GM18520 (cell line): ENCODE data around the gene ANKRD28.

ENCODE experiments used
- ATAC-seq: cut with Tn5 transposase; IDR thresholded peaks from one replicate; pipeline ENCODE4 v1.9.1; 2021; ENCODE audit not compliant: unreplicated experiment

ANKRD28 gene

GRCh38 chr3:15804553-15805095 lies 6.8 kb upstream of the ANKRD28 start:
- no peak for ATAC-seq

- no peak for ATAC-seq
Observed at GRCh38 chr3:15803921-15804320, 6.1 kb upstream of the ANKRD28 start.

- ATAC-seq: no peak
Observed at GRCh38 chr3:15801298-15801697, 3.5 kb upstream of the ANKRD28 start.

- no peak for ATAC-seq
Observed at GRCh38 chr3:15800780-15801179, 3.0 kb upstream of the ANKRD28 start.

DNA sequence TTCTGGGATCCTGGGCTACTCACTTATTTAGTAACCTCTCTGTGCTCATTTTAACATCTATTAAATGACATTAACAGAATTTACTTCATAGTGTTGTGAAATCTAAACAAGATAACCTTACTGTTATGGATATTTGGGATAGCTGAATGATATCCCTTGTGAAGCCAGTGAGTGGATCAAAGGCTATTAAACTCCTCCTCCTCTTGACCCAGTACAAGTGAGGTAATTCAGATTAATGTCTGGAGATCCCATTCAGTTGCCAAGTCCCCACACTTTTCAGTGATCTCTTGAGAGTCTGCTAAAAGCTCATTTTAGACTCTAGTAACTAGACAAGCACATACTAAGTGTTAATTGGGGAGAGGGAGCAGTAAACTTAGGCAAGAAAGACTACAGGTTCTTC lies 2.5 kb upstream of the ANKRD28 start:
- ATAC-seq: no peak

GRCh38 chr3:15798533-15799245 lies 910 bp upstream of the ANKRD28 start:
- ATAC-seq: no peak

- no peak for ATAC-seq
Observed at GRCh38 chr3:15796771-15797641, 773 bp downstream of the ANKRD28 start.

GRCh38 chr3:15796331-15796730 lies 1.4 kb downstream of the ANKRD28 start:
- ATAC-seq: no peak

- no peak for ATAC-seq
Observed at GRCh38 chr3:15795651-15796308, 2.0 kb downstream of the ANKRD28 start.

GRCh38 chr3:15794842-15795650 lies 2.7 kb downstream of the ANKRD28 start:
- no peak for ATAC-seq

DNA sequence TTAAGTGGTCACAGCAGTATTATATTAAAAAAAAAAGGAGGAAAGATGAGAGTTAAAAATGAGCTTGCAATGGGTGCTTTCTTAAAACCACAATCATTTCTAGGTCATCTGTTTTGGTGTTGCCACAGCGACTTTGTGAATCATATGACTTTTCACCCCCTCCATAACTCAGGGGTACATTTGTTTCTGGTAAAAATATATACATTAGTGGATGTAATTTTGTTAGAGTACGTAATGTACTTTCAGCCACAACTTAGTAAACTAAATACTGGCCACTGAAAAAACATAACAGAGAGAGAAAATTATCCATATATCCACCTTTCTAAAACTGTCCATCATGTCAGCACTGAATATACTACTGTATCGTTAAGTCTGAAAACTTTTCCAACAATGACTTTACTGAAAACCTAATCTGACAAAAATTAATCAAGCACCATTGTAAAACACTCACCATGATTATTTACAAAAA lies 3.4 kb downstream of the ANKRD28 start:
- ATAC-seq: no peak

DNA sequence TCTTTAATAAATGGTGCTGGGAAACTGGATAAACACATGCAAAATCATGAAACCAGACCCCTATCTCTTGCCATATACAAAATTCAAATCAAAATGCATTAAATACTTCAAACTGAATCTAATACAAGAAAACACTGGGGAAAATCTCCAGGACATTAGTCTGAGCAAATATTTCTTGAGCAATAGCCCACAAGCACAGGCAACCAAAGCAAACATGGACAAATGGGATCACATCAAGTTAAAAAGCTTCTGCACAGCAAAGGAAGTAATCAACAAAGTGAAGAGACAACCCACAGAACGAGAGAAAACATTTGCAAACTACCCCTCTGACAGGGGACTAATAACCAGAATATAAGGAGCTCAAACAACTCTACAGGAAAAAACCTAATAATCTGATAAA lies 6.3 kb downstream of the ANKRD28 start:
- ATAC-seq: no peak

GRCh38 chr3:15787941-15788340 lies 9.8 kb downstream of the ANKRD28 start:
- no peak for ATAC-seq

DNA sequence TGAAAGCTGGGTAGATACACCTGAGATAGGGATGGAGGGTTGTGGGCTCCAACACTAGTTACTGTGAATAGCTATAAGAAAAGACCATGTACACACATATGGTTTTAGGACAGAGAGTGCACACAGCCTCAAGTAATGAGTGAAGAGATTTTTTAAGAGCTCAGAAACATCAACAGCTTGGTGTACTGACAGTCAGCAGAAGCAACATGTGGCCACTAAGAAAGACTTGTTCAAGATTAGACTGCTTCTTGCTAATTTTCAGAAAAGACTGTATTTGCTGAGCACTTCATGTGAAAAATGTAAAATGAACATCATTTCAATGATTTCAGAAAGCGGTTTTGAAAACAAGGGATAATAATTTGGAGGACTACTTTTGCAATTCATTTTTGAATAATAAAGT lies 10.3 kb downstream of the ANKRD28 start:
- ATAC-seq: no peak

- no peak for ATAC-seq
Observed at GRCh38 chr3:15783361-15783969, 14.3 kb downstream of the ANKRD28 start.

DNA sequence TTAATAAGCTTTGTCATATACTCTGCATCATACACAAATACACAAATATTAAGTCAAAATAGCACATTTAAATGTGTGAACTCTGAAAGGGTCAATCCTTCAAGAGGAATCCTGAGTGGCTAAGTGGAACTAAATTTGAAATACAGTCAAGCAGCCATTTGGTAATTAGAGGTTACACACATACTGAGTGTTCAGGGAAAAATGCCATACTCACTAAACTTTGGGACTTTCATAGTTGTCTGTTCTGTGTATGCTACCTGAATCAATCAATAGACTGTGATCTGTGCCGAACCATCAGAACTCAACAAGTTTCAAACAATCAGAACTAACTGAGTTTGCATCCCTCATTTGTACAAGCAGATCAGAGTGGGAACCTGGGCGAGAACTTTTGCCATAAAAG lies 15.3 kb downstream of the ANKRD28 start:
- ATAC-seq: no peak

DNA sequence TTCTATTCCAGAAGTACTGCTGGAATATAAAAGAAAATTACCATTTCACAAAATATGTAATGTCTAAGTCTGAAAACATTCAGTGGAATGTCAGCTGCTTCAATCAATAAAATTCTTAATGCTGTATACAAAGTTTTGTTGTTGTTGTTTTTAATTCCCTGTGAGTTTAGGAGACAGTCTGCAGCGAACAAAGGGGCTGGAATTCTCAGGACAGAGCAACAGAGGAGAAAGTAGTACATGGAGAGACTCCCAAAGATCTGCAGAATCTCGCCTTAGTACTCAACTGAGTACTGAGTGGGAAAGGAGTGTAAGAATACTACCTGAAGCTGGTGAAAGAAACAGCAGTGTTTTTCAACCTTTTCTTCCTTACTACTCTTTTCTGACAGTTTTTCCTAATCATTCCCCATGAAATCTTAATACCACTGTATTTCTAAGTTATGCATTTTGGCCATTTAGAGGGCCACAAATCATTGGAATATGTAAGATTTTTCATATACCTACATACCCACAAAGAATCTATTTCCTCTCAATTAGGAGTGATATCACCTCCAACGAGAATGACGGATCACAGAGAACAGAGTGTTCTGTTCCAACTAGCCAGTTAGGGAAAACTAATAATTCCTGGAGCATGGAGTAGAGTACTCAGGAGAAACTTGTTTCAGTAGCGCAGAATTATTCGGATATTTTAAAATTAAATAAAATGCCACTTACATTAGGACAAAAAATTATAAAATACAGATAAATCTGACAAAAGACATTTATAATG lies 16.0 kb downstream of the ANKRD28 start:
- no peak for ATAC-seq

GRCh38 chr3:15781131-15781530 lies 16.6 kb downstream of the ANKRD28 start:
- ATAC-seq: no peak

- ATAC-seq: no peak
Observed at GRCh38 chr3:15779111-15779510, 18.7 kb downstream of the ANKRD28 start.
